Measurements from ENCODE around the gene PPFIA4. TPM values are rescaled to one million over a fixed set of nuclear protein-coding genes. Genes with fewer than 3 reads are reported as not detected.

Gene PPFIA4
- total and polyA plus RNA-seq, 2 donors = 0.82 to 2.1 TPM

DNA sequence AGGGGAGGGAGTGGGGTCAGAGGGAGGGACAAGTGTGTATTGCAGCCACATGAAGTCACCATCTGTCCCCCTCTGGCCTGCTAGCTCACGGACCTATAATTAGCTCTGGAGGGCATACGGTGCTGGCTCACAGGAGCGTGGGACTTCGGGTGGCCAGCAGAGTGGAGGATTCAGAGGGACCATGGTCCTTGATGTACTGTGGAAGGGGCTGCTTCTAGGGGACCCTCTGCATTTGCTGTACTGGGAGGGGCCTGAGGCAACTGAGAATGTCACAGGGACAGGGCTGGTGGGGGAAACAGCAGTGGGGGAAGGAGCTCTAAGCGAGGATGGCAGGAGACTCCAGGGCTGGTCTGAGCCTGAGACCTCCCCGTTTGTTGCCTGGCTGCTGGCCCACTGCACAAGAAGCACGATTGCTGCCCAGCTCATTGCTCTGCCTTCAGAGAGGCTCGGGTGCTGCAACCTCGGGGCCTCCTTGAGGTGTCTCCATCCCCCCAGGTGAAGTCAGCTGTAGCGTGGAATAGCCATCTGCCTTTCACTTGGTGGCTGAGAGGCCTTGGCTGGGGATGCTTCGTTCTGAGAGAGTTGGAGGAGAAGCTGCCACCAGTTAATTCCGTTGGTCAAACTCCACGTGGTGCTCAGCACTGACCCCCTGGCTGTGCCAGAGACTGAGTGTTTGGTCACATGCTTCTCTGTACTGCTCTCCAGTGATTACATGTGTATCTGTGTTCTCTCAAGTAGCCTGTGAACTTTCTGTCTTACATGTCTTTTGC is 2.7 kb downstream of the PPFIA4 start:
- Histone ChIP-seq H3K4me1 (ENCODE audit: control insufficient read depth in 2 of 2, insufficient read depth in 2 of 2, low read length in 2 of 2) (peaks cover 2 to 17% of the 10 kb centered on the region in 2 donors), H3K4me3 (ENCODE audit: low read length in 2 of 2) (no peak overlapping the region), H3K9me3 (ENCODE audit: control insufficient read depth in 2 of 2, insufficient read depth in 1 of 2, low read length in 1 of 2) (no peaks in the 10 kb centered on the region), H3K36me3 (ENCODE audit: control insufficient read depth in 2 of 2, insufficient read depth in 2 of 2, low read length in 1 of 2) (peaks cover 3 to 13% of the 10 kb centered on the region in 2 donors), H3K27ac (ENCODE audit: low read depth in 1 of 2, low read length in 1 of 2) (no peak overlapping the region), H3K27me3 (ENCODE audit: control insufficient read depth in 2 of 2, insufficient read depth in 1 of 2, low read length in 1 of 2) (peaks cover 3 to 35% of the 10 kb centered on the region in 2 donors)
- DNase-seq (ENCODE audit: low read depth in 6 of 9, low spot score in 9 of 9) = no peak
- WGBS = 94% methylated on average over 13 of the region's 13 CpGs

DNA sequence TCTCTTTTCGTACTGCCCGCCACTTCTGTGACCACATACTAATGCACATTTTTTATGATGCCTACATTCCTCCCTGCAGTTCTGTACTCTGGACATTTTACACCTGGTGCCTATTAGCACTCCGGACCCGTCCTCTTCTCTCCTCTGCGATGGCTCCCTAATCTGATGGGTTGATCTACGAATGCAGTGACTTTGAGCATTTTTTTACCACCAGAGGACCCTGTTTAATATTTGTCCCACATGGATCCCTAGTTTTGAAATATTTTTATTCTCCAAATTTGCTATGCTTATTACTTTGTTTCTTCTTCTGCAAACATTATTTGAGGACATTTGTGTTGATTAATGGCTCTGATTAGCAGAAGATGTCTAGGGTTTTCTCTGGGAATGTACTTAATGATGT is 5.2 kb downstream of the PPFIA4 start:
- Histone ChIP-seq H3K27ac (ENCODE audit: low read depth in 1 of 2, low read length in 1 of 2) (no peak overlapping the region), H3K4me1 (ENCODE audit: control insufficient read depth in 2 of 2, insufficient read depth in 2 of 2, low read length in 2 of 2) (peaks cover 2 to 12% of the 10 kb centered on the region in 2 donors), H3K27me3 (ENCODE audit: control insufficient read depth in 2 of 2, insufficient read depth in 1 of 2, low read length in 1 of 2) (peaks cover 3 to 36% of the 10 kb centered on the region in 2 donors), H3K36me3 (ENCODE audit: control insufficient read depth in 2 of 2, insufficient read depth in 2 of 2, low read length in 1 of 2) (no peaks in the 10 kb centered on the region), H3K4me3 (ENCODE audit: low read length in 2 of 2) (no peak overlapping the region), H3K9me3 (ENCODE audit: control insufficient read depth in 2 of 2, insufficient read depth in 1 of 2, low read length in 1 of 2) (no peaks in the 10 kb centered on the region)
- no peak for DNase-seq (ENCODE audit: low read depth in 6 of 9, low spot score in 9 of 9)
- WGBS = 91% methylated on average over 6 of the region's 6 CpGs

DNA sequence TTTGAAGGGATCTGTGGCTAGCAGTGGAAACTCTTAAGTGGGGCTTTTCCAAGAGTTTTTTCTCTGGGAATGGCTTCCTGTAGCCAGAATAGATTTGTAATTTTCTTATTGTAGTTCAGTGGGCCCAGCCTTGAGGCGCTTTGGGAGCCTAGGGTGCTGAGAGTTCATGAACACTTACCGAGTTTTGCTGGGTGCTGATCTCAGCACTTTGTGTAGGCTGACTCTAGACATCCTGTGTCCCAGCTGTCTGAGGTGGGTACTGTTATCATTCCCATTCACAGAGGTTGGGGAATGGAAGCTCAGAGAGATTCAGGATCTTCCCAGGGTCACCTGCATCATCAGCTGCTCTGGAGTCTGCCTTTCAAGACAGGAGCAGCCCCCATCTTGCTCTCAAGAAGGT is 7.0 kb downstream of the PPFIA4 start:
- Histone ChIP-seq H3K36me3 (ENCODE audit: control insufficient read depth in 2 of 2, insufficient read depth in 2 of 2, low read length in 1 of 2) (no peaks in the 10 kb centered on the region), H3K9me3 (ENCODE audit: control insufficient read depth in 2 of 2, insufficient read depth in 1 of 2, low read length in 1 of 2) (no peaks in the 10 kb centered on the region), H3K27ac (ENCODE audit: low read depth in 1 of 2, low read length in 1 of 2) (no peak overlapping the region), H3K4me3 (ENCODE audit: low read length in 2 of 2) (no peak overlapping the region), H3K27me3 (ENCODE audit: control insufficient read depth in 2 of 2, insufficient read depth in 1 of 2, low read length in 1 of 2) (peaks cover 0 to 29% of the 10 kb centered on the region in 2 donors), H3K4me1 (ENCODE audit: control insufficient read depth in 2 of 2, insufficient read depth in 2 of 2, low read length in 2 of 2) (no peaks in the 10 kb centered on the region)
- no peak for DNase-seq (ENCODE audit: low read depth in 6 of 9, low spot score in 9 of 9)
- 96% methylated on average over 2 of the region's 2 CpGs for WGBS

DNA sequence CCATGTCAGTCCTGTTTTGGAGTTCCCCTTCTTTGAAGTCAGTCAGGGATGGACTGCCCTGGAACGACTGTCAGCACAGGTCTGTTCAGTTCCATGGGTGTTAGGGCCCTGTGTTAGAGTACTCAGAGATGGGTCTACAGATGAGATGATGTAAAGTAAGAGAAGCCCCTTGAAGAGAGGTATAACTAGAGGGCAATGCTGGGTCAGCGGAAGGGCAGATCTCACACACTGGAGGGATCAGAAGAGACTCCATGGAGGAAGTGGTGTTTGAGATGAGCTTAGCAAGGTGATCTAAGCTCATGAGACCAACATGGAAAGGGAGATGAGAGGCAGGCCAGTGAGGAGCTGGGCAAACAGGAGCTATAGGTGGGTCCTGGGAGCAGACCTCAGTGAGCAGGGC is 7.6 kb downstream of the PPFIA4 start:
- no peak overlapping the region for H3K27ac ChIP-seq (ENCODE audit: low read depth in 1 of 2, low read length in 1 of 2)
- H3K36me3 ChIP-seq (ENCODE audit: control insufficient read depth in 2 of 2, insufficient read depth in 2 of 2, low read length in 1 of 2) = no peaks in the 10 kb centered on the region
- no peaks in the 10 kb centered on the region for H3K9me3 ChIP-seq (ENCODE audit: control insufficient read depth in 2 of 2, insufficient read depth in 1 of 2, low read length in 1 of 2)
- 95% methylated on average over 2 of the region's 2 CpGs for WGBS
- H3K4me1 ChIP-seq (ENCODE audit: control insufficient read depth in 2 of 2, insufficient read depth in 2 of 2, low read length in 2 of 2) = no peaks in the 10 kb centered on the region
- peaks cover 0 to 23% of the 10 kb centered on the region in 2 donors for H3K27me3 ChIP-seq (ENCODE audit: control insufficient read depth in 2 of 2, insufficient read depth in 1 of 2, low read length in 1 of 2)
- H3K4me3 ChIP-seq (ENCODE audit: low read length in 2 of 2) = no peak overlapping the region
- no peak for DNase-seq (ENCODE audit: low read depth in 6 of 9, low spot score in 9 of 9)

DNA sequence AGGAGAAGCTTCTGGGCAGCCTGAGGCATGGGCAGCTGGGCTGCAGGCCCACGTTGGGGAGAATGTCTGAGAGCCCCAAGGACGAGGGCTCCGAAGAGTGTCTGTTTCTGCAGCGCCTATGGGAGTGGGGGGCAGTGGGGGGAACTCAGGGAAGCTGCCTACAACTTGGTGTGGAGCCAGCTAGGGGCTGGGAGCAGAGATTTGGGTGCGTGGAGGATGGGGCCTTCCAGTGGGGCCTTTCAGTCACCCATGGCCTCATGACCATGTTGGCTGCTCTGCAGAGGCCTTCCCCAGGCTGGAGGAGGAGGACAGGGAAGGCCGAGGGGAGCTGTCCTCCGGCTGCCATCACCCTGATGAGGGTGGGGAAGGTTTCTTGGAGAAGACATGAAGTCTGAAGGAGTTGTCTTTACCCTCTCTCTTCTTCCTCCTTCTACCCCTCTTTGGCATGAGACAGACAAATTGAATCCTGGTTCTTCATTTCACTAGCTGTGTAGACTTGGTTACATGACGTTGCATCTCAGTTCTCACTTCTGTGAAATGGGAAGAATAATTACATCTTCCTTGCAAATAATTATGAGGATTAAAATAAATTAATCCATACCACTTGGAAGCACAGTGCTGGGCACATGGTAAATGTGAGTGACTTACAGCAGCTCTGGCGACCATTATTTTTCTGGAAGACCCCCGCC is 8.3 kb downstream of the PPFIA4 start:
- Histone ChIP-seq H3K36me3 (ENCODE audit: control insufficient read depth in 2 of 2, insufficient read depth in 2 of 2, low read length in 1 of 2) (no peaks in the 10 kb centered on the region), H3K9me3 (ENCODE audit: control insufficient read depth in 2 of 2, insufficient read depth in 1 of 2, low read length in 1 of 2) (no peaks in the 10 kb centered on the region), H3K27me3 (ENCODE audit: control insufficient read depth in 2 of 2, insufficient read depth in 1 of 2, low read length in 1 of 2) (peaks cover 0 to 17% of the 10 kb centered on the region in 2 donors), H3K27ac (ENCODE audit: low read depth in 1 of 2, low read length in 1 of 2) (no peak overlapping the region), H3K4me3 (ENCODE audit: low read length in 2 of 2) (no peak overlapping the region), H3K4me1 (ENCODE audit: control insufficient read depth in 2 of 2, insufficient read depth in 2 of 2, low read length in 2 of 2) (peaks cover 0 to under 1% of the 10 kb centered on the region in 2 donors)
- no peak for DNase-seq (ENCODE audit: low read depth in 6 of 9, low spot score in 9 of 9)
- WGBS = 93% methylated on average over 10 of the region's 10 CpGs

DNA sequence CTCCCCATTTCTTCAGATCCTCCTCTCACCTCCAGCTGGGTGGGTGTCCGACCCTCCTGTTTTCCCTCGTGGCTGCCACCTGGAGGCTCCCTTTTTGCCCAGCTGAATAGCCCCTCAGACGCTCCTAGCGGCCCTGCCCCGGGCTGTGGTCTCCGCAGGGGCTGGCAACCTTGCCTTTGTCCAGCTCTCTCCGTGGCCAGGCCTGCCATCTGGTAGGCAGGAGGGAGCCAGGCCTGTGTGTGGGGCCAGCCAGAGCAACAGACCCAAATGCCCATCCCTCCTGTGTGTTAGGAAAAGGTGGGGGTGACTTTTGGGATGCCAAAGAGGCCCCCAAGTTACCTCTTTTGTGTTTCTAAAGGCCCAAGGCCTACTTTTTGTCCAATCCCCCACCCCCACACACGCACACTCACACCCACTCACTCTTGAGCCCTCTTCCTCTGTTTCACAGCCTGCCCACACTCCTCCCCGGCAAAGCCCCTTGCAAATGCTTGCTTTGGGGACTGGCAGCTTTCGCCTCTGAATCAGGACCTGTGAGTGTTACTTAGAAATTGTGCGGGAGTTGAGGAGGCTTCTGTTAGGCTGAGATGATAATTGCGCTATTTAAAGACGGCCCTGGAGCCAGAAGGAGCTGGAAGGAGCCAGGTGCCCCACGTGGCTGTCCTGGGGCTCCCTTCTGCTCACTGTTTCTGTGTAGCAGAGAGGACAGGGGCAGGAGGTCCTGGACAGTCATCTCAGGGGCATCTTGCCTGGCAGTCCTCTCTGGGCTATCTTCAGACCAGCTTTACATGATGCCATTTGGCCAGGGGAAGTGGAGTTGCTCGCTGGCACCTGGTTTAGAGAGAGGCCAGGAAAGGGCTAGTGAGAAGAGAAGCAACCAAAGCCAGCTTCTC is 9.1 kb downstream of the PPFIA4 start:
- no peak for DNase-seq (ENCODE audit: low read depth in 6 of 9, low spot score in 9 of 9)
- no peak overlapping the region for H3K4me3 ChIP-seq (ENCODE audit: low read length in 2 of 2)
- WGBS = 89% methylated on average over 15 of the region's 15 CpGs
- H3K4me1 ChIP-seq (ENCODE audit: control insufficient read depth in 2 of 2, insufficient read depth in 2 of 2, low read length in 2 of 2) = peaks cover 0 to 4% of the 10 kb centered on the region in 2 donors
- H3K36me3 ChIP-seq (ENCODE audit: control insufficient read depth in 2 of 2, insufficient read depth in 2 of 2, low read length in 1 of 2) = no peaks in the 10 kb centered on the region
- H3K9me3 ChIP-seq (ENCODE audit: control insufficient read depth in 2 of 2, insufficient read depth in 1 of 2, low read length in 1 of 2) = no peaks in the 10 kb centered on the region
- peaks cover 0 to 14% of the 10 kb centered on the region in 2 donors for H3K27me3 ChIP-seq (ENCODE audit: control insufficient read depth in 2 of 2, insufficient read depth in 1 of 2, low read length in 1 of 2)
- no peak overlapping the region for H3K27ac ChIP-seq (ENCODE audit: low read depth in 1 of 2, low read length in 1 of 2)

DNA sequence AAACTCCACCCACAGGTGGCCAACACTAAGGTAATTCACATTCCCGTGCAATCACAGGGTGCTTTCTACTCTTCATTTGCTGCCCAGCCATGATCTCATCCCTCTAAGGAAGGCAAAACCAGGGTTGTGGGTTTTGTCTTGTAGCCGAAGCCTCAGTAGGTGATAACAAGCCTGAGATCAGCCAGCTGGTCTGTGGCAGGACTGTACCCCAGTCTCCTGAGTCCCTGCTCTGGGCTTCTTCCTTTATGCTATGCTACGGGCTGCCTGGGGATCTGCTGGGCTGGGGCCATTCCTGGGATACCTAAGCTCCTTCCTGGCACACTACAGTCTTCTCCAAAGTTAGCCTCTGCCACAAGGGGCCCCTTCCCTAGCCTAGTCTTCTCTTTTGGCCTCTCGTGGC is 9.8 kb downstream of the PPFIA4 start:
- no peak overlapping the region for H3K4me3 ChIP-seq (ENCODE audit: low read length in 2 of 2)
- no peaks in the 10 kb centered on the region for H3K36me3 ChIP-seq (ENCODE audit: control insufficient read depth in 2 of 2, insufficient read depth in 2 of 2, low read length in 1 of 2)
- peaks cover 0 to 14% of the 10 kb centered on the region in 2 donors for H3K27me3 ChIP-seq (ENCODE audit: control insufficient read depth in 2 of 2, insufficient read depth in 1 of 2, low read length in 1 of 2)
- H3K9me3 ChIP-seq (ENCODE audit: control insufficient read depth in 2 of 2, insufficient read depth in 1 of 2, low read length in 1 of 2) = no peaks in the 10 kb centered on the region
- 74% methylated on average over 4 of the region's 4 CpGs for WGBS
- no peak overlapping the region for H3K27ac ChIP-seq (ENCODE audit: low read depth in 1 of 2, low read length in 1 of 2)
- DNase-seq (ENCODE audit: low read depth in 6 of 9, low spot score in 9 of 9) = no peak
- peaks cover 0 to 4% of the 10 kb centered on the region in 2 donors for H3K4me1 ChIP-seq (ENCODE audit: control insufficient read depth in 2 of 2, insufficient read depth in 2 of 2, low read length in 2 of 2)

DNA sequence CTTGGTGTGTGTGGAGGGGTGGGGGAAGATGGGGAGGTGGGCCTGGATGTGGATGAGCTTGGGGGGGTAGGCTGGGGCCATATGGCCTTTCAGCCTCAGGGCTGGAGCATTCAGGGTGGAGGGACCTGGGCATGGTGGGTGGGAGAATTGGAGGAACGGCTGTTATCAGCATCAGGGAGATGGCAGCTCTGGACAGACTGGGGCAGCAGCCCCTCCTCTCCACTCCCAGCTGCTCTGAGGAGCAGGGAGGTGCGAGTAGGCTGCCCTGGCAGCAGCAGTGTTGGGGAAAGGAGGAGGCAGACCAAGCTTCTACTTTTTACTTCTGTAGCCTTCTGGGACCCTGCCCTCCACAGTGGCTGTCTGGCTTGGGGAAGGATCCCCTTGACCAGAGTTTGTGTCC is 10.2 kb downstream of the PPFIA4 start:
- H3K4me1 ChIP-seq (ENCODE audit: control insufficient read depth in 2 of 2, insufficient read depth in 2 of 2, low read length in 2 of 2) = peaks cover 0 to 4% of the 10 kb centered on the region in 2 donors
- H3K9me3 ChIP-seq (ENCODE audit: control insufficient read depth in 2 of 2, insufficient read depth in 1 of 2, low read length in 1 of 2) = no peaks in the 10 kb centered on the region
- H3K4me3 ChIP-seq (ENCODE audit: low read length in 2 of 2) = no peak overlapping the region
- no peaks in the 10 kb centered on the region for H3K36me3 ChIP-seq (ENCODE audit: control insufficient read depth in 2 of 2, insufficient read depth in 2 of 2, low read length in 1 of 2)
- 71% methylated on average over 2 of the region's 2 CpGs for WGBS
- DNase-seq (ENCODE audit: low read depth in 6 of 9, low spot score in 9 of 9) = no peak
- peaks cover 0 to 14% of the 10 kb centered on the region in 2 donors for H3K27me3 ChIP-seq (ENCODE audit: control insufficient read depth in 2 of 2, insufficient read depth in 1 of 2, low read length in 1 of 2)
- no peak overlapping the region for H3K27ac ChIP-seq (ENCODE audit: low read depth in 1 of 2, low read length in 1 of 2)
